OCI-LY3 (cell line): ENCODE results near the gene CCND1.

Source experiments
- CTCF ChIP-seq: fragments of 200-600, 300-600 bp; sonication (generic); IDR thresholded peaks from 2 replicates; pipeline ENCODE4 v1.5.1; 2014; ENCODE audit warnings: antibody characterized with exemption, low read length, low read depth
- EZH2phosphoT487 ChIP-seq: fragments of 200-600 bp; shearing (Covaris generic); IDR thresholded peaks from 2 replicates; pipeline ENCODE4 v1.6.1; 2018; ENCODE audit warnings: antibody characterized with exemption, mixed run types, low read depth

- TF ChIP-seq CTCF = no peak
- TF ChIP-seq EZH2phosphoT487 = no peak
These were observed 17.1 kb downstream of the CCND1 start for GRCh38 chr11:69657911-69658625.
